Measurements from ENCODE around the gene MTUS2. TPM values are rescaled to one million over a fixed set of nuclear protein-coding genes. Genes with fewer than 3 reads are reported as not detected.

Gene MTUS2
- total RNA-seq, 2 donors from 2014 or later, result 1.6 to 4.8 TPM

GRCh38 chr13:28865149-28865744, 45.1 kb downstream of the MTUS2 start:
- peaks cover 2% of the 10 kb centered on the region for H3K27me3 ChIP-seq (replicated peaks; ENCODE audit: insufficient read depth)
- H3K27ac ChIP-seq, result no peak overlapping the region
- DNase-seq (ENCODE audit: low spot score), result no peak
- TF ChIP-seq POLR2A (IDR thresholded peaks at IDR 0.05) (no peak), POLR2AphosphoS5 (IDR thresholded peaks at IDR 0.05) (no peak), CTCF (IDR thresholded peaks at IDR 0.05) (no peak)
- H3K4me1 ChIP-seq (replicated peaks), result no peaks in the 10 kb centered on the region
- H3K36me3 ChIP-seq, result no peaks in the 10 kb centered on the region
- H3K4me3 ChIP-seq, result no peak overlapping the region
- intact Hi-C loops (cut with DNase I), result no loop called here
- no peaks in the 10 kb centered on the region for H3K9me3 ChIP-seq
- 77% methylated on average over 5 of the region's 5 CpGs for WGBS

DNA sequence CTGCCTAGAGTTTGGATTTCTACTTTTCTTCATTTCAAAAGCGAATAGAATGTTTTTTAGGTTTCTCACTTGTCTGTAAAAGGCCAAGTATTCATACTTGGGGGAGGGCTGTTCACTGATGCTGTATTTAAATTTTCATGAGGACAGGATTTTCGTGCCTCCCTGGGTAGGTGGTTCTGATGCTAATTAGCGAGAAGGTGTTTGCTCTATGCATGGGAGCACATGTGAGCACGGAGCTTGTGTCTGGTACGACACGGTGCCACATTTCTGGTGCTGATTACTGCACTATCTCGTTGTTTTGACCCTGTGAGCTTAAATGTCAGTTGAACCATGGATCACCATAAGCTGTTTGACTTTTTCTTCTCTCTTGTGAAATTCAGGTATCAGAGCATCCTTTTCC, 45.8 kb downstream of the MTUS2 start:
- no peak for DNase-seq (ENCODE audit: low spot score)
- Histone ChIP-seq H3K4me1 (replicated peaks) (no peaks in the 10 kb centered on the region), H3K27ac (no peak overlapping the region), H3K36me3 (no peaks in the 10 kb centered on the region), H3K4me3 (no peak overlapping the region), H3K9me3 (no peaks in the 10 kb centered on the region), H3K27me3 (replicated peaks; ENCODE audit: insufficient read depth) (peaks cover 2% of the 10 kb centered on the region)
- 84% methylated on average over 7 of the region's 7 CpGs for WGBS
- no peak for TF ChIP-seq POLR2A (IDR thresholded peaks at IDR 0.05)
- no peak for TF ChIP-seq POLR2AphosphoS5 (IDR thresholded peaks at IDR 0.05)
- intact Hi-C loops (cut with DNase I), result no loop called here

- Histone ChIP-seq H3K4me1 (replicated peaks) (no peaks in the 10 kb centered on the region), H3K27me3 (replicated peaks; ENCODE audit: insufficient read depth) (peaks cover 2% of the 10 kb centered on the region), H3K36me3 (no peaks in the 10 kb centered on the region), H3K27ac (no peak overlapping the region), H3K4me3 (no peak overlapping the region), H3K9me3 (no peaks in the 10 kb centered on the region)
- intact Hi-C loops (cut with DNase I), result no loop called here
- 83% methylated on average over 1 of the region's 1 CpG for WGBS
- no peak for DNase-seq (ENCODE audit: low spot score)
- TF ChIP-seq POLR2A (IDR thresholded peaks at IDR 0.05) (no peak), CTCF (IDR thresholded peaks at IDR 0.05) (no peak), POLR2AphosphoS5 (IDR thresholded peaks at IDR 0.05) (no peak)
Measured at GRCh38 chr13:28866932-28867331, 46.8 kb downstream of the MTUS2 start.

DNA sequence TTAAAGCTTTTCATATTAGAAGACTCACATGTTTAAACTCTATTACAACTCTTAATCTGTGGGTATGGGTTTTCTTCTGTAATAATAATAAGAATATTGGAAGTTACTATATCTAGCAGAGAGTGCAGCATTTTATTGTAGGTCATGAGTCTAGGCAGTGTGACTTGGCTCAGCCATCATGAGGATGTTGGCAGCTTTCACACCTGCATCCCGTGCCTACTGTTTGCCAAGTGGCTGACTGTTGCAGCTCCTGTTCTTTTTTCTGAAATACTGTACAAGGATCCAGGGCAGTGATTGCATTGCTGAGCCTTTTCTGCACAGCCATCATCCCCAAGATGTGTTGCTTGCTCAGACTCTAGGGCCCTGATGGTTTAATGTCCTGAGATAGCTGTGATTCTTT, 47.4 kb downstream of the MTUS2 start:
- Histone ChIP-seq H3K27me3 (replicated peaks; ENCODE audit: insufficient read depth) (peaks cover 2% of the 10 kb centered on the region), H3K27ac (no peak overlapping the region), H3K4me3 (no peak overlapping the region), H3K9me3 (no peaks in the 10 kb centered on the region), H3K36me3 (no peaks in the 10 kb centered on the region), H3K4me1 (replicated peaks) (no peaks in the 10 kb centered on the region)
- no peak for DNase-seq (ENCODE audit: low spot score)
- no peak for TF ChIP-seq POLR2A (IDR thresholded peaks at IDR 0.05)
- TF ChIP-seq POLR2AphosphoS5 (IDR thresholded peaks at IDR 0.05), result no peak
- no peak for TF ChIP-seq CTCF (IDR thresholded peaks at IDR 0.05)
- intact Hi-C loops (cut with DNase I), result no loop called here
- 69% methylated on average over 1 of the region's 1 CpG for WGBS

DNA sequence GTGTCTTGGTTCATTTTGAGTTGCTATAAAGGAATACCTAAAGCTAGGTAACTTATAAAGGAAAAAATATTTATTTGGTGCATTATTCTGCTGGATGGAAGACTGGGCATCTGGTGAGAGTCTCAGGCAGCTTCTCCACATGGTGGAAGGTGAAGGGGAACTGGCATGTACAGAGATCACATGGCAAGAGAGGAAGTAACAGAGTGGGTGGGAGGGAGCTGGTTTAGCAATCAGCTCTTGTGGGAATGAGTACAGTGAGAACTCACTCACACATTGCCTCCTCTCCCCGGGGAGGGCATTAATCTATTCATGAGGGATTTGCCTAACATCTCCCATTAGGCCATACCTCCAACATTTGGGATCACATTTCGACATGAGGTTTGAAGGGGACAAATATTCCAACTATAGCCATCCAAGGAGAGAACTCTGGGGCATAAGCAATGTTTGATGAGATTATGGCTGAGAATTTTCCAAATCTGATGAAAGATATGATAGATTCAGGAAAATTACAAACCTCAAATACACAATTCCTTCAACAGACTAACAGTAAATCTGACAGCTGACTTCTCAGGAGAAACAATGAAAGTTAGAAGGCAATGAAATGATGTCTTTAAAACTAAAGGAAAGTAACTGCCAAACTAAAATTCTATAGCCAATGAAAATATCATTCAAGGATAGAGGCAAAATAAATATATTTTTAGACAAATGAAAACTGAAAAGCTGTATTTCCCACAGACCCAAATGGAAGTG, 52.5 kb downstream of the MTUS2 start:
- TF ChIP-seq CTCF (IDR thresholded peaks at IDR 0.05) (no peak), POLR2A (IDR thresholded peaks at IDR 0.05) (no peak), POLR2AphosphoS5 (IDR thresholded peaks at IDR 0.05) (no peak)
- H3K27ac ChIP-seq, result no peak overlapping the region

More for the DNA sequence above, 52.5 kb downstream of the MTUS2 start:
- intact Hi-C loops (cut with DNase I), result no loop called here
- no peak for DNase-seq (ENCODE audit: low spot score)
- H3K9me3 ChIP-seq, result no peaks in the 10 kb centered on the region
- peaks cover 2% of the 10 kb centered on the region for H3K27me3 ChIP-seq (replicated peaks; ENCODE audit: insufficient read depth)
- H3K4me3 ChIP-seq, result no peak overlapping the region
- no peaks in the 10 kb centered on the region for H3K36me3 ChIP-seq
- no peaks in the 10 kb centered on the region for H3K4me1 ChIP-seq (replicated peaks)
- 83% methylated on average over 2 of the region's 2 CpGs for WGBS
